Neural progenitor cell (in vitro differentiated cells): Measurements from ENCODE around the gene COL8A2. TPM values are rescaled to one million over a fixed set of nuclear protein-coding genes. Genes with fewer than 3 reads are reported as not detected.
A peak's percentile ranks its signal among the peaks of the same experiment; 100 is the strongest.

Source experiments
- DNase-seq: peaks from one replicate; pipeline ENCODE4 v3.0.0-alpha.2; 2016; ENCODE audit warnings: low spot score
- H2AFZ ChIP-seq: fragments of 200-600 bp; sonication (generic); replicated peaks from 2 replicates; pipeline ENCODE4 v1.6.1; 2016; ENCODE audit warnings: antibody characterized with exemption
- H3F3A ChIP-seq: fragments of 200-600 bp; sonication (generic); 2 replicates; pipeline ENCODE4 v1.6.1; 2016; ENCODE audit warnings: antibody characterized with exemption, low read depth
- H3K27ac ChIP-seq: fragments of 200-600 bp; sonication (generic); 2 replicates; pipeline ENCODE4 v1.5.1; 2016; ENCODE audit warnings: mild to moderate bottlenecking
- H3K27me3 ChIP-seq: fragments of 200-600 bp; sonication (generic); 2 replicates; pipeline ENCODE4 v1.6.1; 2016; ENCODE audit warnings: mild to moderate bottlenecking, moderate library complexity
- H3K36me3 ChIP-seq: fragments of 200-600 bp; sonication (generic); 2 replicates; pipeline ENCODE4 v1.5.1; 2016
- H3K4me1 ChIP-seq: fragments of 200-600 bp; sonication (generic); 2 replicates; pipeline ENCODE4 v1.6.1; 2016; ENCODE audit warnings: mixed run types
- H3K4me2 ChIP-seq: fragments of 200-600 bp; sonication (generic); 2 replicates; pipeline ENCODE4 v1.6.1; 2016
- H3K4me3 ChIP-seq: fragments of 200-600 bp; sonication (generic); 2 replicates; pipeline ENCODE4 v1.5.1; 2016
- H3K79me2 ChIP-seq: fragments of 200-600 bp; sonication (generic); 2 replicates; pipeline ENCODE4 v1.6.1; 2016; ENCODE audit warnings: low read depth
- H3K9ac ChIP-seq: fragments of 200-600 bp; sonication (generic); 2 replicates; pipeline ENCODE4 v1.6.1; 2016
- H3K9me3 ChIP-seq: fragments of 200-600 bp; sonication (generic); 2 replicates; pipeline ENCODE4 v1.5.1; 2016; ENCODE audit warnings: low read depth
- H4K20me1 ChIP-seq: fragments of 200-600 bp; sonication (generic); 2 replicates; pipeline ENCODE4 v1.6.1; 2016; ENCODE audit warnings: low read depth
- H3K27ac Mint-ChIP-seq: 3 replicates; pipeline ENCODE4 v1.8.0; 2021; ENCODE audit warnings: mixed read lengths
- H3K27me3 Mint-ChIP-seq: 2 replicates; pipeline ENCODE4 v1.8.0; 2022; ENCODE audit warnings: low read depth, mild to moderate bottlenecking, inconsistent platforms, moderate library complexity, mixed read lengths; ENCODE audit not compliant: insufficient read depth
- H3K36me3 Mint-ChIP-seq: 3 replicates; pipeline ENCODE4 v1.8.0; 2021; ENCODE audit warnings: mixed read lengths
- H3K4me1 Mint-ChIP-seq: 3 replicates; pipeline ENCODE4 v1.8.0; 2021; ENCODE audit warnings: mixed read lengths
- H3K4me3 Mint-ChIP-seq: 3 replicates; pipeline ENCODE4 v1.8.0; 2021; ENCODE audit warnings: mild to moderate bottlenecking, moderate library complexity, mixed read lengths
- H3K9me3 Mint-ChIP-seq: 3 replicates; pipeline ENCODE4 v1.8.0; 2020; ENCODE audit warnings: mixed read lengths
- CTCF ChIP-seq: fragments of 200-600 bp; sonication (generic); IDR thresholded peaks from 2 replicates; pipeline ENCODE4 v1.5.1; 2017; ENCODE audit warnings: antibody characterized with exemption, mild to moderate bottlenecking
- EZH2 ChIP-seq: fragments of 200-600 bp; sonication (generic); IDR thresholded peaks from 2 replicates; pipeline ENCODE4 v1.6.1; 2017; ENCODE audit warnings: antibody characterized with exemption, mild to moderate bottlenecking, moderate library complexity
- EZH2phosphoT487 ChIP-seq: fragments of 200-600 bp; sonication (generic); IDR thresholded peaks from 2 replicates; pipeline ENCODE4 v1.6.1; 2017; ENCODE audit warnings: antibody characterized with exemption
- total RNA-seq: library from RNA; depleted of rRNA; stranded (reverse); fragments of >200 nt; gene quantifications from 2 replicates; pipeline ENCODE4 v1.2.3, GENCODE V29; 2015; ENCODE audit warnings: low replicate concordance

The COL8A2 gene
- total RNA-seq, 1 donor from 2014 or later: not detected

- Histone ChIP-seq H4K20me1 (peaks cover 96% of the 10 kb centered on the region), H3K4me3 (no peak overlapping the region), H3K9me3 (no peaks in the 10 kb centered on the region), H3K9ac (no peak overlapping the region), H2AFZ (no peak overlapping the region), H3K27ac (no peak overlapping the region), H3K4me1 (no peaks in the 10 kb centered on the region), H3K36me3 (no peaks in the 10 kb centered on the region), H3K79me2 (peaks cover 81% of the 10 kb centered on the region), H3F3A (peaks cover 3% of the 10 kb centered on the region), H3K4me2 (no peak overlapping the region), H3K27me3 (no peaks in the 10 kb centered on the region)
- Mint-ChIP-seq H3K4me3 (no peak overlapping the region), H3K4me1 (peaks cover 18% of the 10 kb centered on the region), H3K9me3 (no peaks in the 10 kb centered on the region), H3K27ac (peak overlapping the region; percentile 10), H3K27me3 (peaks cover 4% of the 10 kb centered on the region), H3K36me3 (peaks cover 35% of the 10 kb centered on the region)
- no peak for TF ChIP-seq EZH2phosphoT487
- no peak for TF ChIP-seq EZH2
- no peak for TF ChIP-seq CTCF
- DNase-seq: no peak
These were observed 42.2 kb upstream of the COL8A2 start for GRCh38 chr1:36166938-36167905.

GRCh38 chr1:36166136-36166535 is 41.1 kb upstream of the COL8A2 start:
- no peak overlapping the region for H3K4me3 ChIP-seq
- H3K4me1 Mint-ChIP-seq: peaks cover 29% of the 10 kb centered on the region
- H3K4me3 Mint-ChIP-seq: no peak overlapping the region
- H3K9ac ChIP-seq: no peak overlapping the region
- H3K27me3 ChIP-seq: no peaks in the 10 kb centered on the region
- peaks cover 8% of the 10 kb centered on the region for H3F3A ChIP-seq
- DNase-seq: no peak
- peaks cover 5% of the 10 kb centered on the region for H3K4me1 ChIP-seq
- no peaks in the 10 kb centered on the region for H3K36me3 ChIP-seq
- TF ChIP-seq EZH2phosphoT487: no peak
- TF ChIP-seq EZH2: no peak
- no peak for TF ChIP-seq CTCF
- H4K20me1 ChIP-seq: peaks cover 99% of the 10 kb centered on the region
- H3K9me3 Mint-ChIP-seq: no peaks in the 10 kb centered on the region
- peaks cover 4% of the 10 kb centered on the region for H3K27me3 Mint-ChIP-seq
- H3K9me3 ChIP-seq: no peaks in the 10 kb centered on the region
- H3K4me2 ChIP-seq: no peak overlapping the region
- no peak overlapping the region for H3K27ac ChIP-seq
- no peak overlapping the region for H3K27ac Mint-ChIP-seq
- H3K79me2 ChIP-seq: peaks cover 92% of the 10 kb centered on the region
- H3K36me3 Mint-ChIP-seq: peaks cover 31% of the 10 kb centered on the region
- H2AFZ ChIP-seq: no peak overlapping the region

DNA sequence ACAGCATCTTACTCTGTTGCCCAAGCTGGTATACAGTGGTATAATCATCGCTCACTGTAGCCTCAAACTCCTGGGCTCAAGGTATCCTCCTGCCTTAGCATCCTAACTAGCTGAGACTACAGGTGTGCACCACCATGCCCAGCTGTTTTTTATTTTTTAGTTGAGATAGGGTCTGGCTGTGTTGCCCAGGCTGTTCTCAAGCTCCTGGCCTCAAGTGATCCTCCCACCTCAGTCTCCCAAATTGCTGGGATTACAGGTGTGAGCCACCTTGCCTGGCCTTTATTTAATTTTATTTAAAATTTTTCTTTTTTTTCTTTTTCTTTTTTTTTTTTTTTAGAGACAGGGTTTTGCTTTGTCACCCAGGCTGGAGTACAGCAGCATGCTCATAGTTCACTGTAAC is 40.1 kb upstream of the COL8A2 start:
- Mint-ChIP-seq H3K27ac (no peak overlapping the region), H3K36me3 (peaks cover 25% of the 10 kb centered on the region), H3K4me1 (peaks cover 37% of the 10 kb centered on the region), H3K27me3 (peaks cover 2% of the 10 kb centered on the region), H3K9me3 (no peaks in the 10 kb centered on the region), H3K4me3 (no peak overlapping the region)
- H3K4me1 ChIP-seq: peaks cover 11% of the 10 kb centered on the region
- DNase-seq: no peak
- H3K27me3 ChIP-seq: no peaks in the 10 kb centered on the region
- H3K4me2 ChIP-seq: no peak overlapping the region
- no peaks in the 10 kb centered on the region for H3K36me3 ChIP-seq
- no peak overlapping the region for H2AFZ ChIP-seq
- TF ChIP-seq EZH2phosphoT487 (no peak), EZH2 (no peak), CTCF (no peak)
- H3K79me2 ChIP-seq: peaks cover 98% of the 10 kb centered on the region
- peaks cover 99% of the 10 kb centered on the region for H4K20me1 ChIP-seq
- H3K4me3 ChIP-seq: no peak overlapping the region
- peaks cover 17% of the 10 kb centered on the region for H3F3A ChIP-seq
- H3K9me3 ChIP-seq: no peaks in the 10 kb centered on the region
- H3K9ac ChIP-seq: no peak overlapping the region
- no peak overlapping the region for H3K27ac ChIP-seq
